ENCODE results near the gene VEGFC.

VEGFC gene

GRCh38 chr4:176837169-176837895 lies 44.6 kb upstream of the VEGFC start:
- no peak for DNase-seq
- peaks cover 19% of the 10 kb centered on the region for H3K4me1 ChIP-seq
- TF ChIP-seq CTCF (IDR thresholded peaks at IDR 0.05; ENCODE audit: low read depth, low read length): no peak
- no peaks in the 10 kb centered on the region for H3K9me3 ChIP-seq
- H3K4me3 ChIP-seq (ENCODE audit: low read depth, low read length): no peak overlapping the region
- no peaks in the 10 kb centered on the region for H3K36me3 ChIP-seq
- no peaks in the 10 kb centered on the region for H3K27me3 ChIP-seq

- H3K36me3 ChIP-seq: no peaks in the 10 kb centered on the region
- peaks cover 6% of the 10 kb centered on the region for H3K4me1 ChIP-seq
- no peak overlapping the region for H3K4me3 ChIP-seq (ENCODE audit: low read depth, low read length)
- TF ChIP-seq CTCF (IDR thresholded peaks at IDR 0.05; ENCODE audit: low read depth, low read length): no peak
- no peaks in the 10 kb centered on the region for H3K27me3 ChIP-seq
- DNase-seq: no peak
- H3K9me3 ChIP-seq: no peaks in the 10 kb centered on the region
Observed at GRCh38 chr4:176834531-176834930, 41.8 kb upstream of the VEGFC start.

GRCh38 chr4:176833400-176834175 lies 40.9 kb upstream of the VEGFC start:
- no peak for TF ChIP-seq CTCF (IDR thresholded peaks at IDR 0.05; ENCODE audit: low read depth, low read length)
- H3K9me3 ChIP-seq: no peaks in the 10 kb centered on the region
- H3K4me3 ChIP-seq (ENCODE audit: low read depth, low read length): no peak overlapping the region
- peaks cover 6% of the 10 kb centered on the region for H3K4me1 ChIP-seq
- no peaks in the 10 kb centered on the region for H3K36me3 ChIP-seq
- no peaks in the 10 kb centered on the region for H3K27me3 ChIP-seq
- DNase-seq: no peak

- Histone ChIP-seq H3K36me3 (no peaks in the 10 kb centered on the region), H3K9me3 (no peaks in the 10 kb centered on the region), H3K4me3 (ENCODE audit: low read depth, low read length) (no peak overlapping the region), H3K27me3 (no peaks in the 10 kb centered on the region), H3K4me1 (peaks cover 6% of the 10 kb centered on the region)
- no peak for DNase-seq
- TF ChIP-seq CTCF (IDR thresholded peaks at IDR 0.05; ENCODE audit: low read depth, low read length): no peak
Observed at GRCh38 chr4:176830971-176831370, 38.2 kb upstream of the VEGFC start.

GRCh38 chr4:176825586-176825985 lies 32.9 kb upstream of the VEGFC start:
- Histone ChIP-seq H3K36me3 (no peaks in the 10 kb centered on the region), H3K4me1 (no peaks in the 10 kb centered on the region), H3K27me3 (no peaks in the 10 kb centered on the region), H3K4me3 (ENCODE audit: low read depth, low read length) (no peak overlapping the region), H3K9me3 (no peaks in the 10 kb centered on the region)
- no peak for TF ChIP-seq CTCF (IDR thresholded peaks at IDR 0.05; ENCODE audit: low read depth, low read length)
- DNase-seq: no peak

All from BE2C (cell line).